GM12864 (cell line): ENCODE data around the gene WNT5B.
A peak's percentile ranks its signal among the peaks of the same experiment; 100 is the strongest.
"Not testable (repeated sequence)": the region's sequence is repeated elsewhere in the genome, so short reads cannot be mapped to it uniquely, and the experiment has no call there.

Source experiments
- DNase-seq: peaks from one replicate; pipeline ENCODE4 v3.0.0-alpha.2; 2011; ENCODE audit warnings: low read depth
- H3K4me3 ChIP-seq: 2 replicates; pipeline ENCODE4 v1.5.1; 2011; ENCODE audit warnings: mild to moderate bottlenecking, low read depth, low read length, control low read depth
- TF ChIP-seq, protein P1 (sequence below): IDR thresholded peaks from 2 replicates; pipeline ENCODE4 v1.5.1; 2011; ENCODE audit warnings: low read depth, mild to moderate bottlenecking, moderate library complexity, low read length, control low read depth, inconsistent platforms; ENCODE audit errors: missing control alignments

Gene WNT5B

GRCh38 chr12:1690578-1691122 is 61.6 kb downstream of the WNT5B start, which contains the start of gene ADIPOR2:
TSS of gene ADIPOR2 (plus strand) at chr12:1691070. CDS start at chr12:1754344, 63,274 bp downstream.
- H3K4me3 ChIP-seq, result peak within 1 kb of the TSS; percentile 68
- DNase-seq, result peak; percentile 93
- TF ChIP-seq, protein P1, sequence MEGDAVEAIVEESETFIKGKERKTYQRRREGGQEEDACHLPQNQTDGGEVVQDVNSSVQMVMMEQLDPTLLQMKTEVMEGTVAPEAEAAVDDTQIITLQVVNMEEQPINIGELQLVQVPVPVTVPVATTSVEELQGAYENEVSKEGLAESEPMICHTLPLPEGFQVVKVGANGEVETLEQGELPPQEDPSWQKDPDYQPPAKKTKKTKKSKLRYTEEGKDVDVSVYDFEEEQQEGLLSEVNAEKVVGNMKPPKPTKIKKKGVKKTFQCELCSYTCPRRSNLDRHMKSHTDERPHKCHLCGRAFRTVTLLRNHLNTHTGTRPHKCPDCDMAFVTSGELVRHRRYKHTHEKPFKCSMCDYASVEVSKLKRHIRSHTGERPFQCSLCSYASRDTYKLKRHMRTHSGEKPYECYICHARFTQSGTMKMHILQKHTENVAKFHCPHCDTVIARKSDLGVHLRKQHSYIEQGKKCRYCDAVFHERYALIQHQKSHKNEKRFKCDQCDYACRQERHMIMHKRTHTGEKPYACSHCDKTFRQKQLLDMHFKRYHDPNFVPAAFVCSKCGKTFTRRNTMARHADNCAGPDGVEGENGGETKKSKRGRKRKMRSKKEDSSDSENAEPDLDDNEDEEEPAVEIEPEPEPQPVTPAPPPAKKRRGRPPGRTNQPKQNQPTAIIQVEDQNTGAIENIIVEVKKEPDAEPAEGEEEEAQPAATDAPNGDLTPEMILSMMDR, result no peak

DNA sequence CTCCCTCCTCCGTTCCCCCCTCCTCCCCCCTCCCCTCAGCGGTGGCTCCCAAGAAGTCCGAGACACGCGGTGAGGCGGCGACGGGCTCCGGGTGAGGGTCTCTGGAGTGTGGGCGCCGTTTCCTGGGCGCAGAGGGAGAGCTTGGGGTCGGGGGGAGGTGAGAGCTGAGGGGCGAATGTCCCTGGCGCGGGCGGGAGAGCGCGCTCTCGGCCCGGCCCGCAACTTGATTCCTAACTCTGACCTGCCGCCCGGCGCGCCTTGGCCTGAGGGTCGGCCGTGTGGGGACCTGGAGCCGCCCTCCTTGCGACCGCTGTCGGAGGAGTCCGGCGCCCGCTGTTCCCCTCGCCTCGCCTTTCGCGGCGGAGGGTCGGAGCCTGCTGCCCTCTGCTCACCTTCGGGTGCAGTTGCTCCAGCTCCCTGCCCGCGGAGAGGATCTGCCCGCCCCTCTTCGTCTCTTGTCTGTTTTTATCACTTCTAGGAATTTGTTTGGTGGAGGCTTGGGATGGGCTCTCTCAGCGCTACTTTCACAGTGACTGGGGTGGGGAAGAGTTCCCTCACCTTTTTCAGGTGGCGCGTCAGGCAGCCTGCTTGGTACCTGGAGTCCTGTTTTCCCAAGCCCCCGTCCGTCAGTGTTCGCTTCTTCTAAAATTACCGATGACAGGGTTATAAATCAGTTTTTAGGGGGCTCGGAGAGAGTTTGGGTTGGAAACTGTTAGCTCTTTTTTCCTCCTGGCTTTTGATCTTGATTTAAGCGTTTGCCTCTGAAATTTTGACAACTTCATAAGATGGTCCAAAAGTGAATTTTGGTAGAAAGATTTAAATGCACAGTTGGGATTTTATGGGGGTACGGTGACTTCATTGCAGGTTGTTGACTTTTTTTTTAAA is 62.3 kb downstream of the WNT5B start:
- TF ChIP-seq, protein P1, result no peak
- no peak for DNase-seq
- peak overlapping the region; percentile 68 for H3K4me3 ChIP-seq

GRCh38 chr12:1692226-1692625 is 63.2 kb downstream of the WNT5B start:
- no peak for DNase-seq
- TF ChIP-seq, protein P1, result no peak
- peak overlapping the region; percentile 68 for H3K4me3 ChIP-seq

- peak overlapping the region; percentile 68 for H3K4me3 ChIP-seq
- DNase-seq, result no peak
- TF ChIP-seq, protein P1, result no peak
Observed at GRCh38 chr12:1692895-1693610, 64.0 kb downstream of the WNT5B start.

- not testable (repeated sequence) for DNase-seq, H3K4me3 ChIP-seq
Observed at GRCh38 chr12:1695097-1695496, 66.1 kb downstream of the WNT5B start.

GRCh38 chr12:1695886-1696670 is 67.0 kb downstream of the WNT5B start:
- DNase-seq, result no peak
- TF ChIP-seq, protein P1, result no peak
- no peak overlapping the region for H3K4me3 ChIP-seq
